Measurements from ENCODE around the gene MOB2.

The MOB2 gene

GRCh38 chr11:1469287-1469910 lies 17.2 kb downstream of the MOB2 start:
- TF ChIP-seq CTCF (IDR thresholded peaks at IDR 0.05; ENCODE audit: extremely low read depth, insufficient read depth, missing control alignments) = no peak
- DNase-seq (ENCODE audit: low spot score) = no peak
- in situ Hi-C loops (cut with MboI; ENCODE audit: low pct_unique_long_range_greater_than_20kb, low sequenced_read_pairs, unreplicated experiment) = no loop called here

- in situ Hi-C loops (cut with MboI; ENCODE audit: low pct_unique_long_range_greater_than_20kb, low sequenced_read_pairs, unreplicated experiment) = no loop called here
- no peak for DNase-seq (ENCODE audit: low spot score)
These were observed 18.0 kb downstream of the MOB2 start for GRCh38 chr11:1468473-1469066.

DNA sequence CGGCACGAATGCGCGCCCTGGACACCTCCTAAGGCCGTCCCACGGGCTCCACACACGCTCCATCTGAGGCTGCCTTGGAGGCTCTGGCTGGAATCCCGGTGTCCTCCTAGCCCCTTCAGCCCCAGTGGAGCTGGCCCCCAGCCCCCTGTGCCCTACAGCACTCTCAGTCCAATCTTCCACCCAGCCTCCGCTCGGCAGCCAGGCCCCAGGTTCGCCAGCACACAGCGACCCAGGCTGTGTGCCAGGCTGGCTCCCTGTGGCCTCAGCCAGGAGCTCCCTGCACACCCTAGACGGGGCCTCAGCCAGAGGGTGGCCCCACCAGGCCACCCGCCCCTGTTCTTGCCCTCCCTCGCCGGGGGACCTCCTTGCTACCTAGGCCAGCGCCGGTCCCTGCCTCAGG lies 18.6 kb downstream of the MOB2 start:
- no peak for TF ChIP-seq CTCF (IDR thresholded peaks at IDR 0.05; ENCODE audit: extremely low read depth, insufficient read depth, missing control alignments)
- in situ Hi-C loops (cut with MboI; ENCODE audit: low pct_unique_long_range_greater_than_20kb, low sequenced_read_pairs, unreplicated experiment) = no loop called here
- no peak for DNase-seq (ENCODE audit: low spot score)

More at GRCh38 chr11:1468473-1469066, 18.0 kb downstream of the MOB2 start:
- TF ChIP-seq CTCF (IDR thresholded peaks at IDR 0.05; ENCODE audit: extremely low read depth, insufficient read depth, missing control alignments) = no peak

GRCh38 chr11:1467270-1467669 lies 19.3 kb downstream of the MOB2 start:
- in situ Hi-C loops (cut with MboI; ENCODE audit: low pct_unique_long_range_greater_than_20kb, low sequenced_read_pairs, unreplicated experiment) = no loop called here
- no peak for TF ChIP-seq CTCF (IDR thresholded peaks at IDR 0.05; ENCODE audit: extremely low read depth, insufficient read depth, missing control alignments)
- DNase-seq (ENCODE audit: low spot score) = no peak

DNA sequence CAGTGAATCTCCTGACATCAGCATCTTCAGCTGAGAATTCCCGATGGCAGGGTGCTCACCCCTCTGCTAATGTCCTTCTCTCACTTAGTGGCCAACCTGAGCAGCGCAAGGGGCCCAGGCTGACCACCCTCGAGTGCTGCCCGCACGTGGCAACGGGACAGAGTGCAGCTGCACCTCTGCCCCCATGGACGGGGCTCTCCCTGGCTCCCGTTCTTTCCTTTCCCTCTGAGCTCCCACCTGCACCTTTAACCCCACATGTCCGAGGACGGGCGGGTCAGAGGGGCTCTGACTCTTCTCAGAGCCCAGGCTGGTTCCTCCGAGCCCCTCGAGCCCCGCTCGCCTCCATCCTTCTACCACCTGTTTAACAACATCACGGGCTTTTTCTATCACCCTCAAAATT lies 19.8 kb downstream of the MOB2 start:
- TF ChIP-seq CTCF (IDR thresholded peaks at IDR 0.05; ENCODE audit: extremely low read depth, insufficient read depth, missing control alignments) = no peak
- no peak for DNase-seq (ENCODE audit: low spot score)
- in situ Hi-C loops (cut with MboI; ENCODE audit: low pct_unique_long_range_greater_than_20kb, low sequenced_read_pairs, unreplicated experiment) = no loop called here

DNA sequence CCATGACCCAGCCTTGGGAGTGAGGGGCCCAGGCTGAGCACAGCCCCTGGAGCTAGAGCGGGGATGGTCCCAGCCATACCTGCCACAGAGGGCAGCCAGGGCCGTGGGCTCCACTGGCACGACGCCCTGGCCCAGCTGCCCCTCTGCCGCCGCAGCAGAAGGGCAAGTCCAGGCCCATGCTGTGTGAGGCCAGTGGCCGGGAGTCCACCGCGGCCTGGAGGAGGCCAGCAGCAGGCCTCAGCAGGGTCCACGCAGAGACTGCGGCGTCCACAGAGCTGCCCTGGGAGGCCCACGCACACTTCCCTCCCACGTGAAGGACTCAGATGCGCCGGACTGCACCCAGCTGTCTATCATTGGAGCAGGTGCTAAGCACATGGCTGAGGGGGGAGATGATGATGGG lies 23.5 kb downstream of the MOB2 start:
- in situ Hi-C loops (cut with MboI; ENCODE audit: low pct_unique_long_range_greater_than_20kb, low sequenced_read_pairs, unreplicated experiment) = no loop called here
- DNase-seq (ENCODE audit: low spot score) = no peak

More for the DNA sequence above, 23.5 kb downstream of the MOB2 start:
- TF ChIP-seq CTCF (IDR thresholded peaks at IDR 0.05; ENCODE audit: extremely low read depth, insufficient read depth, missing control alignments) = no peak

Measured in GM13977 (cell line).